HEK293 (cell line): ENCODE data around the gene DOLK.

Source experiments
- ZBTB17 ChIP-seq: fragments of 450-650 bp; formaldehyde crosslinking; IDR thresholded peaks from 2 replicates; pipeline ENCODE4 v1.5.1; 2016; ENCODE audit warnings: missing biosample characterization, missing genetic modification characterization
- ZFP37 ChIP-seq: fragments of 450-650 bp; formaldehyde crosslinking; IDR thresholded peaks from 2 replicates; pipeline ENCODE4 v1.5.1; 2016; ENCODE audit warnings: missing biosample characterization, missing genetic modification characterization
- ZNF16 ChIP-seq: fragments of 450-650 bp; formaldehyde crosslinking; IDR thresholded peaks from 2 replicates; pipeline ENCODE4 v1.5.1; 2016; ENCODE audit warnings: low read depth, missing biosample characterization, missing genetic modification characterization
- ZNF677 ChIP-seq: fragments of 450-650 bp; IDR thresholded peaks from 2 replicates; pipeline ENCODE4 v1.5.0; 2018; ENCODE audit warnings: missing biosample characterization, mild to moderate bottlenecking, missing genetic modification characterization, moderate library complexity
- TF ChIP-seq, protein P1 (sequence below): fragments of 450-650 bp; formaldehyde crosslinking; IDR thresholded peaks from 2 replicates; pipeline ENCODE4 v1.5.1; 2016; ENCODE audit warnings: missing biosample characterization, missing genetic modification characterization
- TF ChIP-seq, protein P2 (sequence below): fragments of 450-650 bp; formaldehyde crosslinking; IDR thresholded peaks from 2 replicates; pipeline ENCODE4 v1.5.1; 2016; ENCODE audit warnings: missing biosample characterization, missing genetic modification characterization
- TF ChIP-seq, protein P3 (sequence below): fragments of 450-650 bp; IDR thresholded peaks from 2 replicates; pipeline ENCODE4 v1.5.1; 2018; ENCODE audit warnings: missing biosample characterization, missing genetic modification characterization
- TF ChIP-seq, protein P4 (sequence below): fragments of 450-650 bp; formaldehyde crosslinking; IDR thresholded peaks from 2 replicates; pipeline ENCODE4 v1.5.1; 2017; ENCODE audit warnings: missing biosample characterization, mild to moderate bottlenecking, missing genetic modification characterization, moderate library complexity

DNA sequence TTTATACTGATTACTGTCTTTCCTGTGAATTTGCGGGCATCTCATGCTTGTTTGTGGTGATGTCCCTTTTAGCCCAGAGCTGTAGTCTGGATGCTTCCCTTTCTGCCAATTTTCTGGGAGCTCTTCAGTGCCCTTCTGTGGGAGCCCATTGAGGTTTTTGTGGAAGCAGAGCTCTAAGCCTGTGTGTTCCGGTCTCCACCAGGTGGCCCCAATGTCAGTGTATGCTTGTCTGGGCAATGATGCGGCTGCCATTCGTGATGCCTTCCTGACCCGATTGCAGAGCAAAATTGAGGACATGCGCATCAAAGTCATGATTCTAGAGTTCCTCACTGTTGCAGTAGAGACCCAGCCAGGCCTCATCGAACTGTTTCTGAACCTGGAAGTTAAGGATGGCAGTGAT is 45.6 kb upstream of the DOLK start:
- TF ChIP-seq, protein P1, sequence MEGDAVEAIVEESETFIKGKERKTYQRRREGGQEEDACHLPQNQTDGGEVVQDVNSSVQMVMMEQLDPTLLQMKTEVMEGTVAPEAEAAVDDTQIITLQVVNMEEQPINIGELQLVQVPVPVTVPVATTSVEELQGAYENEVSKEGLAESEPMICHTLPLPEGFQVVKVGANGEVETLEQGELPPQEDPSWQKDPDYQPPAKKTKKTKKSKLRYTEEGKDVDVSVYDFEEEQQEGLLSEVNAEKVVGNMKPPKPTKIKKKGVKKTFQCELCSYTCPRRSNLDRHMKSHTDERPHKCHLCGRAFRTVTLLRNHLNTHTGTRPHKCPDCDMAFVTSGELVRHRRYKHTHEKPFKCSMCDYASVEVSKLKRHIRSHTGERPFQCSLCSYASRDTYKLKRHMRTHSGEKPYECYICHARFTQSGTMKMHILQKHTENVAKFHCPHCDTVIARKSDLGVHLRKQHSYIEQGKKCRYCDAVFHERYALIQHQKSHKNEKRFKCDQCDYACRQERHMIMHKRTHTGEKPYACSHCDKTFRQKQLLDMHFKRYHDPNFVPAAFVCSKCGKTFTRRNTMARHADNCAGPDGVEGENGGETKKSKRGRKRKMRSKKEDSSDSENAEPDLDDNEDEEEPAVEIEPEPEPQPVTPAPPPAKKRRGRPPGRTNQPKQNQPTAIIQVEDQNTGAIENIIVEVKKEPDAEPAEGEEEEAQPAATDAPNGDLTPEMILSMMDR (tag by site-specific recombination): peak; percentile 67
- TF ChIP-seq ZNF677 (tag by site-specific recombination) (no peak), ZFP37 (tag by site-specific recombination) (no peak), ZNF16 (tag by site-specific recombination) (no peak), ZBTB17 (tag by site-specific recombination) (no peak)
- TF ChIP-seq, protein P2, sequence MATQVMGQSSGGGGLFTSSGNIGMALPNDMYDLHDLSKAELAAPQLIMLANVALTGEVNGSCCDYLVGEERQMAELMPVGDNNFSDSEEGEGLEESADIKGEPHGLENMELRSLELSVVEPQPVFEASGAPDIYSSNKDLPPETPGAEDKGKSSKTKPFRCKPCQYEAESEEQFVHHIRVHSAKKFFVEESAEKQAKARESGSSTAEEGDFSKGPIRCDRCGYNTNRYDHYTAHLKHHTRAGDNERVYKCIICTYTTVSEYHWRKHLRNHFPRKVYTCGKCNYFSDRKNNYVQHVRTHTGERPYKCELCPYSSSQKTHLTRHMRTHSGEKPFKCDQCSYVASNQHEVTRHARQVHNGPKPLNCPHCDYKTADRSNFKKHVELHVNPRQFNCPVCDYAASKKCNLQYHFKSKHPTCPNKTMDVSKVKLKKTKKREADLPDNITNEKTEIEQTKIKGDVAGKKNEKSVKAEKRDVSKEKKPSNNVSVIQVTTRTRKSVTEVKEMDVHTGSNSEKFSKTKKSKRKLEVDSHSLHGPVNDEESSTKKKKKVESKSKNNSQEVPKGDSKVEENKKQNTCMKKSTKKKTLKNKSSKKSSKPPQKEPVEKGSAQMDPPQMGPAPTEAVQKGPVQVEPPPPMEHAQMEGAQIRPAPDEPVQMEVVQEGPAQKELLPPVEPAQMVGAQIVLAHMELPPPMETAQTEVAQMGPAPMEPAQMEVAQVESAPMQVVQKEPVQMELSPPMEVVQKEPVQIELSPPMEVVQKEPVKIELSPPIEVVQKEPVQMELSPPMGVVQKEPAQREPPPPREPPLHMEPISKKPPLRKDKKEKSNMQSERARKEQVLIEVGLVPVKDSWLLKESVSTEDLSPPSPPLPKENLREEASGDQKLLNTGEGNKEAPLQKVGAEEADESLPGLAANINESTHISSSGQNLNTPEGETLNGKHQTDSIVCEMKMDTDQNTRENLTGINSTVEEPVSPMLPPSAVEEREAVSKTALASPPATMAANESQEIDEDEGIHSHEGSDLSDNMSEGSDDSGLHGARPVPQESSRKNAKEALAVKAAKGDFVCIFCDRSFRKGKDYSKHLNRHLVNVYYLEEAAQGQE (tag by site-specific recombination): no peak
- TF ChIP-seq, protein P3, sequence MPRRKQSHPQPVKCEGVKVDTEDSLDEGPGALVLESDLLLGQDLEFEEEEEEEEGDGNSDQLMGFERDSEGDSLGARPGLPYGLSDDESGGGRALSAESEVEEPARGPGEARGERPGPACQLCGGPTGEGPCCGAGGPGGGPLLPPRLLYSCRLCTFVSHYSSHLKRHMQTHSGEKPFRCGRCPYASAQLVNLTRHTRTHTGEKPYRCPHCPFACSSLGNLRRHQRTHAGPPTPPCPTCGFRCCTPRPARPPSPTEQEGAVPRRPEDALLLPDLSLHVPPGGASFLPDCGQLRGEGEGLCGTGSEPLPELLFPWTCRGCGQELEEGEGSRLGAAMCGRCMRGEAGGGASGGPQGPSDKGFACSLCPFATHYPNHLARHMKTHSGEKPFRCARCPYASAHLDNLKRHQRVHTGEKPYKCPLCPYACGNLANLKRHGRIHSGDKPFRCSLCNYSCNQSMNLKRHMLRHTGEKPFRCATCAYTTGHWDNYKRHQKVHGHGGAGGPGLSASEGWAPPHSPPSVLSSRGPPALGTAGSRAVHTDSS: no peak
- TF ChIP-seq, protein P4, sequence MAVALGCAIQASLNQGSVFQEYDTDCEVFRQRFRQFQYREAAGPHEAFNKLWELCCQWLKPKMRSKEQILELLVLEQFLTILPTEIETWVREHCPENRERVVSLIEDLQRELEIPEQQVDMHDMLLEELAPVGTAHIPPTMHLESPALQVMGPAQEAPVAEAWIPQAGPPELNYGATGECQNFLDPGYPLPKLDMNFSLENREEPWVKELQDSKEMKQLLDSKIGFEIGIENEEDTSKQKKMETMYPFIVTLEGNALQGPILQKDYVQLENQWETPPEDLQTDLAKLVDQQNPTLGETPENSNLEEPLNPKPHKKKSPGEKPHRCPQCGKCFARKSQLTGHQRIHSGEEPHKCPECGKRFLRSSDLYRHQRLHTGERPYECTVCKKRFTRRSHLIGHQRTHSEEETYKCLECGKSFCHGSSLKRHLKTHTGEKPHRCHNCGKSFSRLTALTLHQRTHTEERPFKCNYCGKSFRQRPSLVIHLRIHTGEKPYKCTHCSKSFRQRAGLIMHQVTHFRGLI: no peak
